Measurements from ENCODE around the gene HYAL3. TPM values are rescaled to one million over a fixed set of nuclear protein-coding genes. Genes with fewer than 3 reads are reported as not detected.
A peak's percentile ranks its signal among the peaks of the same experiment; 100 is the strongest.
"Not testable (repeated sequence)": the region's sequence is repeated elsewhere in the genome, so short reads cannot be mapped to it uniquely, and the experiment has no call there.

Gene HYAL3
- total RNA-seq, 1 donor from 2014 or later = 1.5 TPM

GRCh38 chr3:50318615-50319014, 19.4 kb upstream of the HYAL3 start:
- no peak for ATAC-seq
- intact Hi-C loops (cut with DNase I) = no loop called here

DNA sequence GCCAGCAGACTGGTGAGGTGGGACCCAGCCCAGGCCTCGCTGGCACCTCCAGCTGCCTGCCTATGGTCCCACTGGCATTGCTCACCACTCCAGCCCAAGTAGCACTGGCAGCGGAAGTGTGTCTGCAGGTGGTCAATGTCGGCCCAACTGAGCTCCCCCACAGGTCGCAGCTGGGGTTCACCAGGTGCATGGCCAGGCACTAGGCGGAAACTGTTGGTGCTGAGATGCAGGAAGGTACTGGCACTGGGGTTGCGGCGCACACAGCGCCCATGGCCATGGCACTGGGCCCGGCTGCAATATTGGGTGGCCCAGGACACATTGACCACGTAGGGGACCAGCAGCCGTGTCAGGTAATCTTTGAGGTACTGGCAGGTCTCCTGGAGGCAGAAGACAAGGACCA, 19.0 kb upstream of the HYAL3 start:
- DNase-seq (ENCODE audit: low spot score) = no peak
- intact Hi-C loops (cut with DNase I) = no loop called here

More at GRCh38 chr3:50318615-50319014, 19.4 kb upstream of the HYAL3 start:
- DNase-seq (ENCODE audit: low spot score) = no peak

DNA sequence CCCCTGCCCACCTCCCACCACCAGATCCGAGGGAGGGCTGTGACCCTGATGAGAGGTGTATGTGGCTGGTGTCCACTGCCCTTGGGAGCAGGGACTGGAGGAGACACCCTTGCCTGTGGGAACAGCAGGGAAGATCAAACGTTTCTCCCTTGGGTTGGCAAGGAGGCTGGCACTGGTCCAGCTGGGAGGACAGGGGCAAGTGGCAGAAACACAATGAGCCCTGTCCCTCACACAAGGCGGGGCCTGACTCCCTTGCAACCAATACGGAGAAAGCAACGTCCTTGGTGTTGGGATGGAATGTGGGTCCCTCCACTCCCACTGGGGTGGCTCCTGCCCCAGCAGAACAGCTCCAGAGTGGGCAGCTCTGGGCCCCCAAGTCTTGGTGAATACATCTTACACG, 18.1 kb upstream of the HYAL3 start:
- no peak for DNase-seq (ENCODE audit: low spot score)
- ATAC-seq = no peak
- intact Hi-C loops (cut with DNase I) = no loop called here

More for the DNA sequence above, 19.0 kb upstream of the HYAL3 start:
- ATAC-seq = no peak

DNA sequence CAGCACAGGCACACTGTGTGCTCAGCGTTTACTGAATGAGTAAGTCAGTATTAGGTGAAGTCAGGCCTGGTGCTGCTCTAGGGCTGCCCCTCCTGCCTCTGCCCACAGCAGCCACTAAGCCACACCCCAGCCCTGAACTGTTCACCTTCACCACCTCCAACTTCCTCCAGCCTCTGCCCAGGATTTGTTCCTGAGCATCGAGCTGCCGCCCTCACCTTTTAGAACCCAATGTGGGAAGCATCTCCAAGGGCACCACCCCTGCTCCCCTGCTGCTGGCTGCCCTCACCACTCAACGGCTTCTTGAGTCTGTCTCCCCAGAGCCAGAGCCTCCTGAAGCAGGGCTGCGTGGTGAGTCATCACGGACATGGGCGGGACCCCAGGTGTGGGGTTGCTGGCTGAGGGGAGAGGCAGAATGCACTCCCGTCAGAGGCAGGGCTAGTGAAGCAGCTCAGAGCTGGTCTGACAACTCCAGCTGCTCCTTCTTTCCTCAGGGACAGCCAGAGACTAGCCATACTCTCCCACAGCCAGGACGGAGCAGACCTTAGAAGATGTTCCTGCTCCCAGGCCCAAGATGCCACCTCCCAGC, 17.5 kb upstream of the HYAL3 start:
- ATAC-seq = no peak
- intact Hi-C loops (cut with DNase I) = no loop called here
- DNase-seq (ENCODE audit: low spot score) = no peak

GRCh38 chr3:50314816-50315215, 15.6 kb upstream of the HYAL3 start:
- no peak for ATAC-seq
- intact Hi-C loops (cut with DNase I) = no loop called here
- DNase-seq (ENCODE audit: low spot score) = no peak

DNA sequence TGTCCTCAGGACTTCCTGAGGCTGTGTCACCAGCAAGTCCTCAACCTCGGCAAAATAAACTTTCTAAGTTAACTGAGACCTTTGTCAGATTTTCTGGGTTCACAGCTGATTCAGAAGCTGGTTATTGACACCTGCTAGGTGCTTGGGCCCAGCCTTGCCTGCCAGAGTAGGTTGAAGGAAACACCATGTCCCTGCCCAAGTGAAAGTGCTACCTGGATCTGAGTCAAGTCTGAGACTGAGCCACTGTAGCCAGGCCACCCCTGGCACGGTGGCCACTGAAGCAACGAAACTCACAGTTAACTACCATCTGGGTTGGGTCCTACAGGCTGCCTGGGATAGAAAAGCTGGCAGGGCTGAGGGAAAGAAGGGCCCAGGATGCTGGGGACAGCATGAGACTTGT, 15.1 kb upstream of the HYAL3 start:
- ATAC-seq = no peak
- intact Hi-C loops (cut with DNase I) = no loop called here
- no peak for DNase-seq (ENCODE audit: low spot score)

- DNase-seq (ENCODE audit: low spot score); ATAC-seq; intact Hi-C loops (cut with DNase I): not testable (repeated sequence)
Observed at GRCh38 chr3:50312041-50312440, 12.8 kb upstream of the HYAL3 start.

- no peak for ATAC-seq
Observed at GRCh38 chr3:50304601-50305000, 5.4 kb upstream of the HYAL3 start.

GRCh38 chr3:50303013-50303815, 4.0 kb upstream of the HYAL3 start, which contains the start of gene HYAL1:
Gene HYAL1, minus strand, starts transcription at chr3:50303574. Its CDS starts 618 bp downstream, at chr3:50302956.
- intact Hi-C loops (cut with DNase I) = no loop called here
- DNase-seq (ENCODE audit: low spot score) (peak; percentile 86), ATAC-seq (peak; percentile 57)

More at GRCh38 chr3:50304601-50305000, 5.4 kb upstream of the HYAL3 start:
- intact Hi-C loops (cut with DNase I) = no loop called here
- no peak for DNase-seq (ENCODE audit: low spot score)

DNA sequence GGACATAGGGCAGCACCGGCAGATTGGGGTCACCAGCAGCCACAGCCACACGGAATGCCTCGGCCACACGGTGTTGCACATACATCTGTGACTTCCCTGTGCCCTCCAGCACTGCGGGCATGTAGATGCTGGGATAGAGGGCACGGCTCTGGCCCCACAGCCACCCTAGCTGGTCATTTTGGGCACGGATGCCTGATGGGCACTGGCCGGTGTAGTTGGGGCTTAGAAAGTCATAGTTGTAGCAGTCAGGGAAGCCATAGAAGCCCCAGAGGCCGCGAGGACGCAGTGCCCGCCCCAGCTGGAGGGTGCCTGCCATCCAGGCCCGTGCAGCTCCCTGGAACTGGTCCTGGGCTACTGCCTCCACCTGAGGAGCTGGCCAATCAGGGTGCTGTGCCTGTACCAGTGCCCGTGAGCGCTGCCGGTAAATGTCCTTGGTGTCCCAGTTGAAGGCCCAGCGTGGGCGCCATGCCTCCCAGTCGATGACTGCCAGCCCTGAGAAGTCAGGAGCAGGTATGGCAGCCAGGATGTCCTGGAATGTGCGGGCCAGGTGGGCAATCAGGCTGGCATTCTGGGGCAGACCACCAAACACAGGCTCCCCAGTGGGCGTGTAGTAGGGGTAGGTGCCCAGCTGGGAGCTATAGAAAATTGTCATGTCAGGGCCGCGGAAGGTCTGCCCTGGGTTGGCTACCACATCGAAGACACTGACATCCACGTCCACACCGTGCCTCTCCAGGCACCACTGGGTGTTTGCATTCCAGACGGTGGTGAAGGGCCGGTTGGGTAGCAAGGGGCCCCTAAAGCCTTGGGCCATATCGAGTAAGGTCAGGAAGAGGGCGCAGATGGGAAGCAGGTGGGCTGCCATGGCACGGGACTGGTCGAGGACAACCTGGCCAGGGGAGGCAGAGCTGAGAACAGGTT, 3.1 kb upstream of the HYAL3 start:
- no peak for ATAC-seq
- no peak for DNase-seq (ENCODE audit: low spot score)
- intact Hi-C loops (cut with DNase I) = no loop called here

GRCh38 chr3:50300681-50301254, 1.6 kb upstream of the HYAL3 start:
- intact Hi-C loops (cut with DNase I) = no loop called here
- ATAC-seq (no peak), DNase-seq (ENCODE audit: low spot score) (no peak)

- ATAC-seq = peak; percentile 5
Observed at GRCh38 chr3:50299929-50300680, 900 bp upstream of the HYAL3 start.

DNA sequence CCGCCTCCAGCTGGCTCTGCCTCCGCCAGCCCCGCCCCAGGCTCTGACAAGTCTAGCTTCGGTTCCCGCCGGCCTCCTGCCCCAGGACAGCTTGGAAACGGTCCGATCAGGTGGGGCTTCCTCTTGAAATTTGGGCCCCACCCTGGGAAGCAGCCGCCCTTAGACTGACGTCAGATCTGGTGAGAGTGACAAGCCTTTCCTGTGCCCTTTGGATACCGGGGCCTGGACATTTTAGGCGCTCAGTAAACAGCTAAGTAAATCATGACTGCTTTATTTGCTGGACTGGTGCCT, 378 bp upstream of the HYAL3 start:
- no peak for DNase-seq (ENCODE audit: low spot score)
- no peak for ATAC-seq
- intact Hi-C loops (cut with DNase I) = no loop called here

More at GRCh38 chr3:50299929-50300680, 900 bp upstream of the HYAL3 start:
- intact Hi-C loops (cut with DNase I) = no loop called here
- DNase-seq (ENCODE audit: low spot score) = no peak

GRCh38 chr3:50297896-50298725, 1.1 kb downstream of the HYAL3 start:
- ATAC-seq (no peak), DNase-seq (ENCODE audit: low spot score) (no peak)
- intact Hi-C loops (cut with DNase I) = no loop called here

GRCh38 chr3:50297384-50297775, 1.8 kb downstream of the HYAL3 start:
- DNase-seq (ENCODE audit: low spot score) (peak; percentile 73), ATAC-seq (no peak)
- intact Hi-C loops (cut with DNase I) = no loop called here

GRCh38 chr3:50296721-50297383, 2.4 kb downstream of the HYAL3 start:
- ATAC-seq (no peak), DNase-seq (ENCODE audit: low spot score) (no peak)
- intact Hi-C loops (cut with DNase I) = no loop called here
